ENCODE measurements around the gene KCNIP3.
"Not testable (repeated sequence)": the region's sequence is repeated elsewhere in the genome, so short reads cannot be mapped to it uniquely, and the experiment has no call there.

The KCNIP3 gene

DNA sequence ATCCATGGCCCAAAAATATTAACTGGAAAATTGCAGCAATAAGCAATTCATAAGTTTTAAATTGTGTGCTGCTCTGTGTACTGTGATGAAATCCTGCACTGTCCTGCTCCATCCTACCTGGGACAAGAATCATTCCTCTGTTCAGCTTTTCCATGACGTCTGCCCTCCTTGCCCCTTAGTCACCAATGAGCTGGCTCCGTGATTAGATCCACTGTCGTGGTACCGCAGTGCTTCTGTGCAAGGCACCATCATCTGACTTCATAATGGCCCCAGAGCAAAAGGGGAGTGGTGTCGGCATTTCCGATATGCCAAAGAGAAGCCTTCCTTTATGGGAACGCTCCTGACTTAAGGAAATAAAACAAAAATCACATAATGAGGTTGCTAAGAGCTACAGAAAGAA is 101.9 kb downstream of the KCNIP3 start:
- no peak for DNase-seq
- Mint-ChIP-seq H3K36me3 (no peaks in the 10 kb centered on the region), H3K27me3 (peaks cover 3% of the 10 kb centered on the region), H3K9me3 (no peaks in the 10 kb centered on the region), H3K27ac (no peak overlapping the region), H3K4me3 (no peak overlapping the region), H3K4me1 (peaks cover 20% of the 10 kb centered on the region)
- CTCF ChIA-PET = no interaction called here

DNA sequence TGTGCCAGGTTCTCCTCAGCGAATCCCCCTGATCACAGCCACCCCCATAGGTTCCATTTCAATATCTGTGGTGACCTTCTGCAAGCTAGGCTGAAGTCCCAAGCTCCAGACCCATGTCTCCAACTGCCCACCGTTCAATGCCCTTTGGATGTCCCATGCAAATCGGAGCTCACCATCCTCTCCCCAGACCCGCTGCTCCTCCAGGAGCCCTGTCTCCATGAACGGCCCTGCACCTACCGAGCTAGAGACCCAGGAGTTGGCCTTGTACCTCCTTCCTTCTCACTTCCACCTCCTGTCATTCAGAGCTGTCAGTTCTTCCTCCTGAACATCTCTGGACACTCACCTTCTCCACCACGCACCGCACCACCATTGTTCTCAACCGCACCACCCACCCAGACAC is 104.3 kb downstream of the KCNIP3 start:
- H3K36me3 Mint-ChIP-seq = peaks cover 2% of the 10 kb centered on the region
- peaks cover 3% of the 10 kb centered on the region for H3K27me3 Mint-ChIP-seq
- no peak overlapping the region for H3K27ac Mint-ChIP-seq
- no peak for DNase-seq
- H3K9me3 Mint-ChIP-seq = no peaks in the 10 kb centered on the region
- CTCF ChIA-PET = interaction anchor here (1.0 to 3.1 kb wide), 3 partner anchors 8 to 328 kb away, joined by 3 to 20 read pairs (median 8); no protein-coding TSS in a partner anchor
- H3K4me3 Mint-ChIP-seq = peak overlapping the region; percentile 97
- H3K4me1 Mint-ChIP-seq = peaks cover 20% of the 10 kb centered on the region

DNA sequence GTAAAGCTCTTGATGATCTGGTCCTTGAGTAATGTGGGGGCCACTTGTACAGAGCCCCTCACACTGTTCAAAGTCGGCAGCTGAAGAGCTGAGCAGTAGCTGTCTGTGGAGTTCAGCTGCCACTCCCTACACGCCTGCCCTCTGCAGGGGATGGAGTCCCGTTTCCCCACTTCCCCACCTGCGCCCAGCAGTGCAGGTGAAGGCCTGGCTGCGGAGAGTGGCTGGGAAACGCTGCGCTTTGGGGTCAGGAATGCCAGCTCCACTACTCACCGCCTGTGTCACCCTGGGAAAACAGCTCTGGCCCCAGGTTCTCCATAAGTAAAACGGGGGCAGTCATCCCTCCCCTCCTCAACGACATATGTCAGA is 104.8 kb downstream of the KCNIP3 start:
- Mint-ChIP-seq H3K4me3 (peak overlapping the region; percentile 97), H3K27ac (peak overlapping the region; percentile 94), H3K4me1 (peaks cover 20% of the 10 kb centered on the region)
- DNase-seq = peak; percentile 40
- not testable (repeated sequence) for H3K36me3 Mint-ChIP-seq, H3K9me3 Mint-ChIP-seq, H3K27me3 Mint-ChIP-seq
- CTCF ChIA-PET = interaction anchor here (1.0 to 3.1 kb wide), 4 partner anchors 9 to 328 kb away, joined by 3 to 20 read pairs (median 7); no protein-coding TSS in a partner anchor

DNA sequence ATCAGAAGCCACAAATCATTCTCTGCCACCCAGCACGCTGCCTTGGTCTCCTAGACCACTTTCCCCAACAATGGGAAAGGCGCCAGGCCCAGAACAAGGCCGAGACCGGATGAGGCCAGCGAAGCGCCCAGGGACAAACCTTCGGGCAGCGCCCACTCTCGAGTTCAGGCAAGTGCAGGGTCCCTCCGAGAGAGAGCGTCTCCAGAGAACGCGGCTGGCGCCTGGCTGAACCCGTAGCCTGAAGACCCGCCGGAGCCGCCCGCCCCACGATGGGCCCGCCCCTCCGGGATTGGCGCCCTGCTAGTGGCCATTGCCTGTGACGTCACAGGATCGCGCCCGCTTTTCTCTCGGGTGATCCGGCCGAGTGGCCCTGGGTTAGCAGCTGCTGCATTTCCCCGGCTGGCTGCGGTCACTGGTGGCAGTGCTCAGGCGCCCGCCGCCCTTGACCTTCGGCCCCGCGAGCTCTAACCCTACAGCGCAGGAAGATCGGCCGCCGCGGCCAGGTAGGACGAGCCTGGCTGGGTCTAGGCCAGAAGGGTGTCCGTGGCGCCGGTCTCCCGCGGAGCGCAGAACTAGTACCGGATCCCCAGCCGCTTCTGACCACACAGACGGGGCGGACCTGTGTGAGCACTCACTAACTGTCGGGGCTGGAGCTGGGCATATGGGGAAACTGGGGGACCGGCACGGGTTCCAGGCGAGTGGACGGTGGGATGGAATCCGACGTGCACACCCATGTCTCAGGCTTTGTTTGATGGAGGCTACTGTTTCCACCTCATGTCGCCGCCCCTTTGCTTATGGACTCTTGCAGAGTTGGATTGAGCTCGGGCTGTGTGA is 105.4 kb downstream of the KCNIP3 start, which contains the start of gene FAHD2A:
Gene FAHD2A (plus strand): TSS at position 339 of the 834 bp plus-strand sequence. CDS start 2,851 bp downstream, outside the sequence.
- no peaks in the 10 kb centered on the region for H3K9me3 Mint-ChIP-seq
- peak within 1 kb of the TSS; percentile 97 for H3K4me3 Mint-ChIP-seq
- peak; percentile 99 for DNase-seq
- H3K27ac Mint-ChIP-seq = peak within 1 kb of the TSS; percentile 94
- peaks cover 3% of the 10 kb centered on the region for H3K27me3 Mint-ChIP-seq
- peaks cover 20% of the 10 kb centered on the region for H3K4me1 Mint-ChIP-seq
- CTCF ChIA-PET = interaction anchor here (0.9 to 3.1 kb wide), 7 partner anchors 10 to 327 kb away, joined by 3 to 20 read pairs (median 6); no protein-coding TSS in a partner anchor
- H3K36me3 Mint-ChIP-seq = peaks cover 2% of the 10 kb centered on the region

DNA sequence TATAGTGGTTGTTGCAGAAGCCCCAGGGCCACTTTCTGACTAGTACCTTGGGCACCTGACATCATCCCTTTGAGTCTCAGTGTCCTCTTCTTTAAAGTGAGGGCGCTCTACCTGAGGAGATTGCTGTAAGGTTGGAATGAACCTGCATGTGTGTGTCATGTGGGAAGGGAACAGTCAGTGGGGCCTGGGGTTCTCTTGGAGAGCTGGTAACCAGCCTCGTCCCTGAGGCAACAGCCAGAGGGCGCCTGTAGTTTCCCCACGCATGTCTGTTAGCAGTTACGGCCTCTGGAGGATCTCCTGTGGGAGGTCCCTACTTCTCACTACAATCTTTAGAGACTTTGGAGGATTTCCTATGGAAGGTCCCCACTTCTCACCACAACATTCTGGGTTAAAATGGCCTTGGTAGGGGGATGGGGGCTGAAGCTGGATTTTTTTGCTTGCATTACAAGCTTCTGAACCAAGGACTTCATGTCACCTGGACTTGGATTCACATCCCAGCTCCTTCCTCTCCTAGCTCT is 106.1 kb downstream of the KCNIP3 start:
- CTCF ChIA-PET = interaction anchor here (0.9 to 3.1 kb wide), 7 partner anchors 10 to 321 kb away, joined by 3 to 20 read pairs (median 6); no protein-coding TSS in a partner anchor
- not testable (repeated sequence) for H3K27me3 Mint-ChIP-seq, H3K36me3 Mint-ChIP-seq, H3K9me3 Mint-ChIP-seq
- Mint-ChIP-seq H3K4me3 (peak overlapping the region; percentile 97), H3K4me1 (peaks cover 20% of the 10 kb centered on the region), H3K27ac (peak overlapping the region; percentile 94)
- DNase-seq = peak; percentile 56

DNA sequence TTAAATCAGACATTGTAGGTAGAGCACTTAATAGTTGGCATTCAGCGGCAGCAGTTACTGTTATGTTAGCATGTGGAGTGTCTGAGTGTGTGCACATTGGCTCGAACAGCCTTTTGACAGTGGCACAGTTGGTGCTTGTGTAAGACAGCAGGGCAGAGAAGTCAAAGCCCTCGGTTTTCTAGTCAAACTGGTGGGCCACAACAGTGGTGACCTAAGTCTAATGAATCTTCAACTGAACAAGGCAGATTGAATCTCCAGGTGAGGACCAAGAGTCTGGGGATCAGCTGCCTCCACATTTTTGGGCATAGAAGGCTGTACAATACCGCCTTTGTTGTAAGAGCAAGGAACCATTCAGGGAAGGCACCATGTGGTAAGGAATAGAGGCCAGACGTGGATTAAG is 106.7 kb downstream of the KCNIP3 start:
- H3K27ac Mint-ChIP-seq, H3K36me3 Mint-ChIP-seq, DNase-seq, H3K27me3 Mint-ChIP-seq, H3K9me3 Mint-ChIP-seq: not testable (repeated sequence)
- peak overlapping the region; percentile 97 for H3K4me3 Mint-ChIP-seq
- H3K4me1 Mint-ChIP-seq = peaks cover 20% of the 10 kb centered on the region
- CTCF ChIA-PET = interaction anchor here (0.9 to 3.1 kb wide), 6 partner anchors 9 to 320 kb away, joined by 3 to 20 read pairs (median 4); no protein-coding TSS in a partner anchor

DNA sequence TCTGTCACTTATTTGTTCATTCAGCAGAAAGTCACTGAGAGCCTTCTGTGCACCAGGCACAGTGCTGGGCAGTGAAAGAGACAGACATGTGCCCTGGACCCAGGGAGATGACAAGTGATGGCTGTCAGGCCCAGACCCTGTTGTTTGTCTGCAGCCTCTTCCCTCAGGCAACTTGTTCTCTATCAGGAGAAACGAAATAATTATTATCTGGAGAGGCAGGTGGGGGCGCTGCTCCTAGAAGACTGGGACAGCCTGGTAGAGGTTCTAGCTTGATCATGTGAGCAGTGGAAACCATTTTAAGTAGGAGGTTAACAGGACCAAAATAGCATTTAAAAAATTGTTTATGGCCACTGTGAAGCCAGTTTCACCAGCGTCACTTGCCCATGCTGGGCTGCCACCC is 107.5 kb downstream of the KCNIP3 start:
- H3K36me3 Mint-ChIP-seq, H3K9me3 Mint-ChIP-seq, H3K27ac Mint-ChIP-seq, CTCF ChIA-PET, H3K27me3 Mint-ChIP-seq, DNase-seq: not testable (repeated sequence)
- H3K4me1 Mint-ChIP-seq = peaks cover 20% of the 10 kb centered on the region
- peak overlapping the region; percentile 35 for H3K4me3 Mint-ChIP-seq

DNA sequence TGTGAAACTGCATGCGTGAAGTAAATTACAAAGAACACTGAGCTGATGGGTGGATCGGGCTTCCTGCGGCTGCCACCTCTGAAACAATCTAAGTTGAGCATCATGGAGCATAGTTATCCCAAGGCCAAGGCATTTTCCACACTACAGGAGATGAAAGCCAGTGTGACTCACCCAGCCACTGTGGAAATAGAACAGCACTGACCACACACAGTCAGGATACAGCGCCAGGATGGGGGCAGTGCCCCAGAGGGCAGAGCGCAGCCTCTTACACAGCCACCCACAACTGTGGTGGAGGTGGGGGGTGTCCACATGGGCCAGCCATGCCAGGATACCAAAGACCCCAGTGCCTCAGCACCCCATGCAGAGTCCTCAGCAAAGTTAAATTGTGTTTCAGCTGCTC is 114.1 kb downstream of the KCNIP3 start:
- H3K4me3 Mint-ChIP-seq, DNase-seq, H3K36me3 Mint-ChIP-seq, H3K27ac Mint-ChIP-seq, H3K9me3 Mint-ChIP-seq, CTCF ChIA-PET, H3K4me1 Mint-ChIP-seq, H3K27me3 Mint-ChIP-seq: not testable (repeated sequence)

DNA sequence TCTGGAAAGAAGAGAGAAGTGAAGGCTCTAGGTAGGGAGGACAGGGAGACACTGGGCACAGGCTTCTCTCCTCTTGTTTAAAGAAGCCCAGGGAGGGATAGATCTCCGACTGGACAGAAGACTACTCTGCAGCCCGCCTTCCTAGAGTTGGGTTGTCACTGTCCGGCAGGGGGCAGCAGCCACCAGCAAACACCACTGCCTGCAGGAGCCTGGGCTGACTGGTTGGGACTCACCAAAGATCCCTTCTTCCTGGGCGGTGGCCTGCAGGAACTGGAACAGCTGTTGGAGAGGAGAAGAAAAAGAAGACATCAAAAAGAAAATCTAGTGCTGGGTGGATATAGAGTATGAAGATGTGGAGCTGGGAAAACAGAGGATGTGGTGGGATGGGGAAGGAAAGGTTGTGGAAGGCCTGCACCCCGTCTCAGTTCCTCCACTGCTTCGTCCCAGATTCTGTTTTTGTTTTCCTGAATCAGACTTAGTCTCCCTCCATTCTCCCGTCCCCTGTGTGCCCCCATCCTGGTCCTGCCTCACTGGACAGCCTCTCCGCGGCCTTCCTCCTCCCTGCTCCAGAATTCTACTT is 117.0 kb downstream of the KCNIP3 start:
- H3K36me3 Mint-ChIP-seq, CTCF ChIA-PET, H3K27me3 Mint-ChIP-seq, H3K4me3 Mint-ChIP-seq, H3K27ac Mint-ChIP-seq, H3K9me3 Mint-ChIP-seq, H3K4me1 Mint-ChIP-seq: not testable (repeated sequence)
- peak; percentile 77 for DNase-seq

DNA sequence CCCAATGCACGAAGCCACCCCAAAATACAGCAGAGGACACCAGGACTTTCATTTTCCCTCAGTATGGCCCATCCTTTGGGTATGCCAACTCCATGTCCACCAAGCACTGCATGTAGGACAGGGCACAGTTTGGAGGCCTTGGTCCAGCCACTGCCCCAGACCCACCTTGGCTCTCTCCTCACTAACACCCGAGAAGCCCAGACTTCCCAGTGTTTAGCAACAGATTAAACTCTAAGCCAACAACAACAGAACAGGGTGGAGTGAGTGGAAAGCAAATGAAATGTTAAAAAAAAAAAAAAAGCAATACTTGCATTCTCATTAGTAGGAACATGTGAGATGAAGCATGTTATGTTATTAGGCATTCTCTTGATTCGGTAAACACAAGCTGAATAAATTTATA is 118.0 kb downstream of the KCNIP3 start:
- H3K36me3 Mint-ChIP-seq, H3K4me1 Mint-ChIP-seq, CTCF ChIA-PET, H3K27me3 Mint-ChIP-seq, H3K27ac Mint-ChIP-seq, H3K4me3 Mint-ChIP-seq, DNase-seq, H3K9me3 Mint-ChIP-seq: not testable (repeated sequence)

DNA sequence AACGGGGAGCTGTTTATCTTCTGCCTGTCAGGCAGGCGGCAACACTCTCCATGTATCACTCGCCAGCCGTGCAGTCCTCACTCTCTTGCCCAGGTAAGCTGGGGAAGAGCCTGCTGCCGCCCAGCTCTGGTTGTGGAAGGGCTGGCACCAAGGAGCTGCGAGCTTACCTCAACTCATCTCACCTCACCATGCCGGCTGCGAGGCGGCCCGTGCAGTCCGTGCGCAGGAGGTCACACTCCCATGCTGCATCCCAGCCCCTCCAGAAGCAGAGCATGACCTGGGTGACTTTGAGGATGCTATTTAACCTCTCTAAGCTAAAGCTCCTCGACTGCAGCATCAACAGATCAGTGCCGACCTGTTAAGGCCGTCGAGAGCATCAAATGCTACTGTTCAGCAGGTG is 118.4 kb downstream of the KCNIP3 start:
- H3K4me3 Mint-ChIP-seq, CTCF ChIA-PET: not testable (repeated sequence)

DNA sequence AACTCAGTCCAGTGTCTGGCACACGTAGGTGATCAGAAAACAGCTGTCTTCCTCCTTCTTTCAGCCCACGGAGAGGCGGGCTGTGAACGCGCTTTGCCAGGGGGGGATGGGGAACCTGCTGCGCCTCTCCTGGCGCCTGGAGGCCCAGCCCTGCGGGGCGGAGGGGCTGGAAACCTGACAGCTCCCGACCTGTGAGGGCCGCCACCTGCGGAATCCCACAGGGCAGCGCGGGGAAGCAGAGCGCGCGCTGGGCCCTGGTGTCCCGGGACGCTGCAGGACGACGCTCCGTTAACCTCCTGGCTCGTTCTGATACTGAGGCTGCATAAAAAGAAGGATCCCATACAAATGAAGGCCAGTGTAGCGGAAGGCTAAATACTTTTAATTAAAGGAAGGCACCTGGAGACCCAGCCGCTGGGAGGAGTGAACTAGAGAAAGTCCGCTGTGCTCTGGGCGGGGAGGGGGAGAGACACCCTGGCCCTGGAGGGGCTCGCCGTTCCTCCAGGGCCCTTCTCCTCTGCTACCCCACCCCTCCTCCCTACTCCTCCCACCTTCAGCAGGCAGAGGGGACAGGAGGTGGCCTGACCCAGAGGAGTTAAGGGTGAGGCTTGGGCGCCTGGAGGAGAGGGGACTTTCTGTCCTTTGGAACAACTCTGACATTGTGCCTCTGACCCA is 130.2 kb downstream of the KCNIP3 start:
- H3K27ac Mint-ChIP-seq, H3K4me3 Mint-ChIP-seq, H3K4me1 Mint-ChIP-seq, H3K9me3 Mint-ChIP-seq, CTCF ChIA-PET, H3K36me3 Mint-ChIP-seq, DNase-seq: not testable (repeated sequence)
- H3K27me3 Mint-ChIP-seq = peaks cover 11% of the 10 kb centered on the region

More for the DNA sequence above, 118.4 kb downstream of the KCNIP3 start:
- H3K27ac Mint-ChIP-seq, H3K4me1 Mint-ChIP-seq, H3K36me3 Mint-ChIP-seq, H3K9me3 Mint-ChIP-seq, H3K27me3 Mint-ChIP-seq, DNase-seq: not testable (repeated sequence)

DNA sequence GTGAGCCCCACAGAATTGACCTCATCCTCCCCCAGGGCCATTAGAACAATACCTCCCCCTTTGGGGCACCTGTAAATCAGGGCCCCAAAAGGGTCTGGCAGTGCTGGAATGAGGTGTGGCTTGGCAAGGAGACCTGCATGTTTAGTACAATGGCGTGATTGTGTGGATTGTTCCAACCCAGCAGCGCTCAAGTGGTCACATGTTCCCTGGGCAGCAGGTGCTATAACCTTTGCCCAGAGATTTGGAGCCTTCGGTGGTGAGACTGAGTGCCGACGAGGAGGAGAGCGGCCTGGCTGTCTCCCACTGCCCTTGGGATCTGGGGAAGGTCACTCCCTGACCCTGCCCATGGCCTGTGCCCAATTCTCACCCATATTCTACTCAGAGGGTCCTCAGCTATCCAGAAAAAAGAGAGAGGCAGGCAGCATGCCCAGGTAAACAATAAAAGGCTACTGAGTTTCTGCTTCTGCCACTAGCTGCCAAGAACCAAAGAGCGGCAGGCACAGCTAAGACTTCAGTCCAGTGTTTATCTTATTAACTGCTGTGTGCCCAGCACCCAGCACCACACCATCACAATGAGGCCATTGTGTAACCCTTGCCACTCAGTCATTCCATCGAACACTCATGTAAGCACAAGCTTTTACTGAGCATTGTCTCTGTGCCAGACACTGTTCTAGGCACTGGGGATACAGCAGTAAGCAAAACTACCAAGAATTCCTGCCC is 132.8 kb downstream of the KCNIP3 start:
- DNase-seq, H3K27me3 Mint-ChIP-seq, CTCF ChIA-PET, H3K27ac Mint-ChIP-seq, H3K4me1 Mint-ChIP-seq, H3K36me3 Mint-ChIP-seq, H3K9me3 Mint-ChIP-seq, H3K4me3 Mint-ChIP-seq: not testable (repeated sequence)

DNA sequence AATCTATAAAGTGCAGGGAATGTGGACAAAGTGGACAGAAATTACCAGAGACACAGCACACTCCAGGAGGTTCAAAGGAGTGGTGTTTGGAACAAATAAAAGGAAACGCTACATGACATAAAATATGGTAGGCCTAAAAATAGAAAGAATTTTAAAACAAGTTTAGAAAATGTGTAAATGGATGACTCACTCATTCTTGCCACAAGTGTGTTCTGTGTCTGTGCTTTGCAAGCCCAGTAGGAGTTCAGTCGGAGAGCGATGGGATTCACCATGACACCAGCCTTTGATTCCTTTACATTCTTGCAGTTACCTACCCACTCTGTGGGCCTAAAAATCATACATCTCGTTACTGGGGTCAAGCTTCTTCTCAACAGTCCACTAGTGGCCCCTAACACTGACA is 136.2 kb downstream of the KCNIP3 start:
- H3K4me1 Mint-ChIP-seq, CTCF ChIA-PET, H3K4me3 Mint-ChIP-seq, H3K9me3 Mint-ChIP-seq, DNase-seq, H3K27me3 Mint-ChIP-seq, H3K36me3 Mint-ChIP-seq, H3K27ac Mint-ChIP-seq: not testable (repeated sequence)

Measured in activated naive CD4-positive, alpha-beta T cell treated with anti-CD3 and anti-CD28 coated beads, Interleukin-2, amount 10 ng/mL, durations not matched to agents 7 days and 5 days (primary cell).